ENCODE results near the gene FAM169A. TPM values are rescaled to one million over a fixed set of nuclear protein-coding genes. Genes with fewer than 3 reads are reported as not detected.
"Not testable (repeated sequence)": the region's sequence is repeated elsewhere in the genome, so short reads cannot be mapped to it uniquely, and the experiment has no call there.

FAM169A gene
- total RNA-seq, 1 donor from 2014 or later: 8.2 TPM

DNA sequence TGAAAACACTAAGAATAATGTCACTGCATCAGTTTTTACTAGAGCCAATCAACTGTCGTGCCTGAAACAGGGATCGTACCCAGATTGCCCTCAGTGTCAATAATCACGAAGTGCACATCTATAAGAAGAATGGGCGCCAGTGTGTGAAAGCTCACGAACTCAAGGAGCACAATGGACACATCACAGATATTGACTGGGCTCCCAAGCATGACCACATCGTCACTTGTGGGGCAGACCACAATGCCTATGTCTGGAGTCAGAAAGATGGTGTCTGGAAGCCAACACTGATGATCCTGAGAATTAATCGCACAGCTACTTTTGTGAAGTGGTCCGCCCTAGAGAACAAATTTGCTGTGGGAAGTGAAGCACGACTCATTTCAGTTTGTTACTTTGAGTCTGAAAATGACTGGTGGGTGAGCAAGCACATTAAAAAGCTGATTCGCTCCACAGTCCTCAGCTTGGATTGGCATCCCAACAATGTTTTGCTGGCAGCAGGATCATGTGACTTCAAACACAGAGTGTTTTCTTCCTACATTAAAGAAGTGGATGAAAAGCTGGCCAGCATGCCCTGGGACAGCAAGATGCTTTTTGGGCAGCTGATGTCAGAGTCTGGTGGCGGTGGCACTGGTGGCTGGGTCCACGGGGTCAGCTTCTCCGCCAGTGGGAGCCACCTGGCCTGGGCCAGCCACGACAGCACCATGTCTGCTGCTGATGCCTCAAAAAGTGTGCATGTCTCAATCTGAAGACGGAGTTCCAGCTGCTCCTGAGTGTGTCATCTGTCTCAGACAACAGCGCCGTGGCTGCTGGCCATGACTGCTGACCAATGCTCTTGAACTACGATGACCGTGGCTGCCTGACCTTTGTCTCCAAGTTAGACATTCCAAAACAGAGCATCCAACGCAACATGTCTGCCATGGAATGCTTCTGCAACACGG, 66.9 kb downstream of the FAM169A start:
- Mint-ChIP-seq H3K27ac (no peak overlapping the region), H3K4me3 (no peak overlapping the region), H3K36me3 (ENCODE audit: low read depth) (peaks cover 22% of the 10 kb centered on the region), H3K27me3 (peaks cover 2% of the 10 kb centered on the region), H3K4me1 (no peaks in the 10 kb centered on the region), H3K9me3 (no peaks in the 10 kb centered on the region)
- no peak for ATAC-seq (ENCODE audit: low read depth)
- TF ChIP-seq, protein P1, sequence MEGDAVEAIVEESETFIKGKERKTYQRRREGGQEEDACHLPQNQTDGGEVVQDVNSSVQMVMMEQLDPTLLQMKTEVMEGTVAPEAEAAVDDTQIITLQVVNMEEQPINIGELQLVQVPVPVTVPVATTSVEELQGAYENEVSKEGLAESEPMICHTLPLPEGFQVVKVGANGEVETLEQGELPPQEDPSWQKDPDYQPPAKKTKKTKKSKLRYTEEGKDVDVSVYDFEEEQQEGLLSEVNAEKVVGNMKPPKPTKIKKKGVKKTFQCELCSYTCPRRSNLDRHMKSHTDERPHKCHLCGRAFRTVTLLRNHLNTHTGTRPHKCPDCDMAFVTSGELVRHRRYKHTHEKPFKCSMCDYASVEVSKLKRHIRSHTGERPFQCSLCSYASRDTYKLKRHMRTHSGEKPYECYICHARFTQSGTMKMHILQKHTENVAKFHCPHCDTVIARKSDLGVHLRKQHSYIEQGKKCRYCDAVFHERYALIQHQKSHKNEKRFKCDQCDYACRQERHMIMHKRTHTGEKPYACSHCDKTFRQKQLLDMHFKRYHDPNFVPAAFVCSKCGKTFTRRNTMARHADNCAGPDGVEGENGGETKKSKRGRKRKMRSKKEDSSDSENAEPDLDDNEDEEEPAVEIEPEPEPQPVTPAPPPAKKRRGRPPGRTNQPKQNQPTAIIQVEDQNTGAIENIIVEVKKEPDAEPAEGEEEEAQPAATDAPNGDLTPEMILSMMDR (IDR thresholded peaks at IDR 0.05): no peak
- ChIA-PET POLR2A (no interaction called here), CTCF (no interaction called here)
- no peak for DNase-seq
- intact Hi-C loops (cut with micrococcal nuclease): no loop called here

DNA sequence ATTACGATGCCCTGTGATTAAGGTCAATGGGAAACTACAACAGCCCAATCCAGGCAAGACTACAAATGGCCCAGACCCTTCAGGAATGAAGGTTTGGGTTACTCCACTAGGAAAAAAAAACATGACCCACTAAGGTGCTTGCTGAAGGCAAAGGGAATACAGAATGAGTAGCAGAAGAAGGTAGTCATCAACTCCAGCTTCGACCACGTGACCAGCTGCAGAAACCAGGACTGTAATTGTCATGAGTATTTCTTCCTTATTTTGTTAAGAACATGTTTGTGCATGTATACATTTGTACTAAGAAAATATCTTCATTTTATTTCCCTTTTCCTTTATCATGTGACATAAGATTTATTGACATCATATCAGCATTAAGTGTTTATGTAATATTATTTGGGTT, 74.5 kb downstream of the FAM169A start:
- H3K4me1 Mint-ChIP-seq; intact Hi-C loops (cut with micrococcal nuclease): not testable (repeated sequence)

DNA sequence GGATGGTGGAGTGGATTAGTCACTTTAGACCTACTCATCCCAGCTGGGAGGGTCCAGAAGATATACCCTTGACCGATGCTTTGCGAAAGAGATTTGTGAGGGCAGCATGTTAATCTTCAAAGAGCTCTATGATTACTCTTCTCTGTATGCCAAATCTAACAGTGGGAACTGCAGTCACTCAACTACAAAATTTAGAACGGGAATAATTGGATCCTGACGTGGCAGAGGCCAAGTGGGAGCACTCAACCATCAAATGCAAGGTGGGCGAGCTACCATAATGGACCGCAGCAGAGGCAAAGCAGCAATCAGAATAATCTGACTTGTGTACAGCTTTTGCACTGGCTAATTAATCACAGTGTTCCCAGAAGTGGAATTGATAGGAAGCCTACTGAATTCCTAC, 78.8 kb downstream of the FAM169A start:
- CTCF ChIA-PET: no interaction called here
- Mint-ChIP-seq H3K9me3 (no peaks in the 10 kb centered on the region), H3K27me3 (no peaks in the 10 kb centered on the region), H3K4me1 (no peaks in the 10 kb centered on the region), H3K4me3 (no peak overlapping the region), H3K36me3 (ENCODE audit: low read depth) (peaks cover 23% of the 10 kb centered on the region), H3K27ac (no peak overlapping the region)
- POLR2A ChIA-PET: no interaction called here
- intact Hi-C loops (cut with micrococcal nuclease): no loop called here
- DNase-seq (no peak), ATAC-seq (ENCODE audit: low read depth) (no peak)
- TF ChIP-seq, protein P1 (IDR thresholded peaks at IDR 0.05): no peak

More for the DNA sequence above, 74.5 kb downstream of the FAM169A start:
- H3K27me3 Mint-ChIP-seq; DNase-seq; H3K27ac Mint-ChIP-seq; ATAC-seq (ENCODE audit: low read depth); H3K9me3 Mint-ChIP-seq; H3K4me3 Mint-ChIP-seq; CTCF ChIA-PET; POLR2A ChIA-PET: not testable (repeated sequence)
- peaks cover 37% of the 10 kb centered on the region for H3K36me3 Mint-ChIP-seq (ENCODE audit: low read depth)

DNA sequence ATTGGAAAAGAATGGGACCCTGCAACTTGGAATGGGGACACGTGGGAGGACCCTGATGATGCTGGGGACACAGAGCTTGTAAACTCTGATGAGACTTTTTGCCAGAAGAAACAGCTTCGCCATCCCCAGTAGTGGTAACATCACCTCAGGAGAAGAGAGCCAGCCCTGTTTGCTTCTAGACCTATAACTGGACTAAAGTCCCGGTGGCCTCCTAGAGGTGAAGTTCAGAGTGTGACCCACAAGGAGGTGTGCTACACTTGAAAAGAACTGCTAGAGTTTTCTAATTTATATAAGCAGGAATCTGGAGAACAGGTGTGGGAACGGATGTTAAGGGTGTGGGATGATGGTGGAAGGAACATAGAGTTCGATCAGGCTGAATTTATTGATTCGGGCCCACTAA, 79.3 kb downstream of the FAM169A start:
- Mint-ChIP-seq H3K27me3 (no peaks in the 10 kb centered on the region), H3K9me3 (no peaks in the 10 kb centered on the region), H3K4me3 (no peak overlapping the region), H3K27ac (no peak overlapping the region), H3K4me1 (no peaks in the 10 kb centered on the region), H3K36me3 (ENCODE audit: low read depth) (peaks cover 20% of the 10 kb centered on the region)
- POLR2A ChIA-PET: no interaction called here
- DNase-seq (no peak), ATAC-seq (ENCODE audit: low read depth) (no peak)
- intact Hi-C loops (cut with micrococcal nuclease): no loop called here
- TF ChIP-seq, protein P1 (IDR thresholded peaks at IDR 0.05): no peak
- CTCF ChIA-PET: no interaction called here

DNA sequence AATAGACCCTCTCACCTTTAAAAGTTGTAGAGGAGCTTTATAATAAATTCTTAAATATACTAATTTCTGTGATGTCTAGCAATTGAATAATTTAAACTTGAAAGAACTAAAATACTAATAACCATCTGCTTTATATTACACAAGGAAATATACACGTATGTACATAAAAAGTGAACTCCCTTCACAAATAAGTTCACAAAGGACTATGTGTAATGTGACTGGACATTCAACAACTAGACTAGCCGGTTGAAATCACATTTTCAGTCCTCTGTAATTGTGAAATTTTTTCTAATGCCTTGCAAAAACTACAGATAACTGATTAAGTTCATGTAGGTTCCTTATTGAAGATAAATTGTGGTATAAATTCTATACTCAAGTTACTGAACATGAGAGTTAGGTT, 87.6 kb downstream of the FAM169A start:
- DNase-seq: no peak
- TF ChIP-seq, protein P1 (IDR thresholded peaks at IDR 0.05): no peak
- H3K27me3 Mint-ChIP-seq: no peaks in the 10 kb centered on the region
- intact Hi-C loops (cut with micrococcal nuclease): no loop called here
- POLR2A ChIA-PET: no interaction called here
- no peaks in the 10 kb centered on the region for H3K4me1 Mint-ChIP-seq
- CTCF ChIA-PET: no interaction called here
- H3K9me3 Mint-ChIP-seq: no peaks in the 10 kb centered on the region
- ATAC-seq (ENCODE audit: low read depth): no peak
- peaks cover 30% of the 10 kb centered on the region for H3K36me3 Mint-ChIP-seq (ENCODE audit: low read depth)
- no peak overlapping the region for H3K4me3 Mint-ChIP-seq
- H3K27ac Mint-ChIP-seq: no peak overlapping the region

All from activated B cell treated with CpG ODN at 0.5 μM for 24 hours (primary cell).